ENCODE results near the gene GRHL1. TPM values are rescaled to one million over a fixed set of nuclear protein-coding genes. Genes with fewer than 3 reads are reported as not detected.

Gene GRHL1
- total and polyA plus RNA-seq, 2 experiments from 2014 or later, result 2.9 to 4.2 TPM

GRCh38 chr2:9972621-9973479 lies 21.4 kb downstream of the GRHL1 start (continued):
- TF ChIP-seq REST (IDR thresholded peaks at IDR 0.05; ENCODE audit: unreplicated experiment), result no peak
- no peak for TF ChIP-seq ZNF114 (CRISPR knock-in tag; IDR thresholded peaks at IDR 0.05)
- no peak for TF ChIP-seq JUNB (IDR thresholded peaks at IDR 0.05; ENCODE audit: unreplicated experiment)
- no peak for TF ChIP-seq EZH2phosphoT487 (IDR thresholded peaks at IDR 0.05; ENCODE audit: unreplicated experiment)
- no peak for TF ChIP-seq NANOG (IDR thresholded peaks at IDR 0.05; ENCODE audit: borderline replicate concordance)

- no peak overlapping the region for H3K4me3 Mint-ChIP-seq
- ATAC-seq (no peak), DNase-seq (ENCODE audit: low spot score) (no peak)
- Histone ChIP-seq H3K4me2 (no peak overlapping the region), H3K36me3 (ENCODE audit: insufficient read depth) (no peaks in the 10 kb centered on the region), H3F3A (replicated peaks; ENCODE audit: low read depth) (no peaks in the 10 kb centered on the region), H3K27ac (ENCODE audit: low read depth) (no peak overlapping the region), H3K79me2 (replicated peaks; ENCODE audit: insufficient read depth) (no peaks in the 10 kb centered on the region), H3K4me1 (ENCODE audit: insufficient read depth) (no peaks in the 10 kb centered on the region), H3K4me3 (no peak overlapping the region), H4K20me1 (replicated peaks; ENCODE audit: insufficient read depth) (no peaks in the 10 kb centered on the region), H2AFZ (no peak overlapping the region), H3K9me2 (ENCODE audit: insufficient read depth) (0 out of 2 replicates have a peak, but pooled peaks cover 3% of the 10 kb centered on the region), H3K27me3 (ENCODE audit: insufficient read depth) (no peaks in the 10 kb centered on the region)
- H3K27ac Mint-ChIP-seq, result no peak overlapping the region
- peaks cover 5% of the 10 kb centered on the region; the same call in 2 of the 3 replicates for H3K4me1 Mint-ChIP-seq
- H3K36me3 Mint-ChIP-seq (ENCODE audit: low read depth), result no peaks in the 10 kb centered on the region
- peaks cover 6% of the 10 kb centered on the region for H3K27me3 Mint-ChIP-seq (ENCODE audit: insufficient read depth, low read depth, poor library complexity)
- no peaks in the 10 kb centered on the region for H3K9me3 Mint-ChIP-seq
- no peak for TF ChIP-seq POLR2AphosphoS5 (IDR thresholded peaks at IDR 0.05; ENCODE audit: low read depth)
- TF ChIP-seq CTCF (conservative IDR thresholded peaks at IDR 0.05; ENCODE audit: low read depth in 2 of 2), result no peak
- TF ChIP-seq CREB1 (CRISPR knock-in tag; IDR thresholded peaks at IDR 0.05; ENCODE audit: low read depth), result no peak
- TF ChIP-seq EZH2 (IDR thresholded peaks at IDR 0.05; ENCODE audit: low read depth, unreplicated experiment), result no peak
- no peak for TF ChIP-seq JUNB (IDR thresholded peaks at IDR 0.05; ENCODE audit: unreplicated experiment)
- no peak for TF ChIP-seq REST (IDR thresholded peaks at IDR 0.05; ENCODE audit: unreplicated experiment)
- TF ChIP-seq ZNF114 (CRISPR knock-in tag; IDR thresholded peaks at IDR 0.05), result no peak
- no peak for TF ChIP-seq ETS1 (IDR thresholded peaks at IDR 0.05)
These were observed 22.2 kb downstream of the GRHL1 start for GRCh38 chr2:9973690-9974089.
